IPS-18a (cell line): Measurements from ENCODE around the gene MYO10.

ENCODE experiments used
- H3K27ac ChIP-seq: one replicate; pipeline ENCODE4 v1.5.1; 2013; ENCODE audit warnings: low read length
- H3K27me3 ChIP-seq: one replicate; pipeline ENCODE4 v1.6.1; 2013; ENCODE audit warnings: mild to moderate bottlenecking, low read length; ENCODE audit not compliant: control insufficient read depth, insufficient read depth
- H3K36me3 ChIP-seq: one replicate; pipeline ENCODE4 v1.6.1; 2013; ENCODE audit warnings: low read depth, low read length; ENCODE audit not compliant: control insufficient read depth
- H3K4me1 ChIP-seq: one replicate; pipeline ENCODE4 v1.6.1; 2013; ENCODE audit warnings: low read depth, low read length; ENCODE audit not compliant: control insufficient read depth
- H3K4me3 ChIP-seq: one replicate; pipeline ENCODE4 v1.5.1; 2013; ENCODE audit warnings: low read length
- H3K9ac ChIP-seq: one replicate; pipeline ENCODE4 v1.6.1; 2013; ENCODE audit warnings: mild to moderate bottlenecking, low read length, moderate library complexity
- H3K9me3 ChIP-seq: one replicate; pipeline ENCODE4 v1.6.1; 2013; ENCODE audit warnings: low read depth, low read length; ENCODE audit not compliant: control insufficient read depth

Gene MYO10

DNA sequence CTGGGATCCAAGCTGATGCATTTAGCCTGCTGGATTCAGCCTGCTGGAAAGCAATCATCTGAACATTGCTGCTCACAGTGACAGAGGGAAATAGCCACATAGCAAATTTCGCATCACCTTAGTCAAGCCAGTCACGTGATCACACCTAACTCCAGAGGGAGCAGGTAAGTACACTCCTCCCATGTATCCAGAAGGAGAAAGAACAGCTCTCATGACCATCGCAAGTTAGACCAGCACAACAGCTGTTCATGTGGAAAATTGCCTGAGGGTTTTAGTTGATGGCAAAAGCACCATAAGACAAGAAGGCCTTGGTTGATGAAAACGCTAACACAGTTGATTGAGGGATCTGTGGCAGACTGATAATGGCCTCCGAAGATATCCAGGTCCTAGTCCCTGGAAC is 34.2 kb upstream of the MYO10 start:
- Histone ChIP-seq H3K27me3 (no peaks in the 10 kb centered on the region), H3K9me3 (no peaks in the 10 kb centered on the region), H3K4me3 (no peak overlapping the region), H3K27ac (no peak overlapping the region), H3K9ac (no peak overlapping the region), H3K4me1 (no peaks in the 10 kb centered on the region), H3K36me3 (no peaks in the 10 kb centered on the region)

DNA sequence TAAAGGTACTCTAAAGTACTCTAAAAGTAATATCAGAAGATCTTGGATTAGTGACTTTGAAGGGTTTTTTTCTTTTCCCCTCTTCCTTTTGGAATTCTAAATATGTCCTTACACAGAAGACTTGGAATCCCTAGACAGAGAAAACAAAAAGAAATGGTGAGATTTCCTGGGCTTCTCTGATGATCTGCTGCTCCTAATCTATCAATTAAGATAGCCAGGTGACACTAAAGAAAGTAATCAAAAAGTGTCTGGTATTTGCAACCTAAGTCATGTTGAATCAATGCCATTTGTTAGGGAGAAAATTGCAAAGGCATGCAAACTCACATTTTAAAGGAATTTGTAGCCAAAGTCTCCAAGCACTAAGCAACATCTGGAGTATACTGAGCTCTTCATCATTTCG is 29.5 kb upstream of the MYO10 start:
- Histone ChIP-seq H3K4me3 (no peak overlapping the region), H3K27ac (no peak overlapping the region), H3K27me3 (no peaks in the 10 kb centered on the region), H3K36me3 (no peaks in the 10 kb centered on the region), H3K9me3 (no peaks in the 10 kb centered on the region), H3K4me1 (no peaks in the 10 kb centered on the region), H3K9ac (no peak overlapping the region)

DNA sequence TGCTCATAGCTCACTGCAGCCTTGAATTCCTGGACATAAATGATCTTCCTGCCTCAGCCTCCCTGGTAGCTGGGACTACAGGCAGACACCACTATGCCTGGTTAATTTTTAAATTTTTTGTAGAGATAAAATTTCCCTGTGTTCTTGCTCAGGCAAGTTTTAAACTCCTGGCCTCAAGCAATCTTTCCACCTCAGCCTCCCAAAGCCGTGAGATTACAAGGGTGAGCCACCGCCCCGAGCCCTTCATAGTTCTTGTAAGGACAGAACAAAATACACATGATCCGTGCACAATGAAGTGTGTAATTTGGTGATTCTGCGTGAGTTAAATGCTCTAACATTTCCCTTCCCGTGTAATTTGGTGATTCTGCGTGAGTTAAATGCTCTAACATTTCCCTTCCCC is 27.7 kb upstream of the MYO10 start:
- H3K27me3 ChIP-seq, result no peaks in the 10 kb centered on the region
- no peak overlapping the region for H3K9ac ChIP-seq
- no peak overlapping the region for H3K4me3 ChIP-seq
- H3K36me3 ChIP-seq, result no peaks in the 10 kb centered on the region
- H3K9me3 ChIP-seq, result no peaks in the 10 kb centered on the region
- H3K27ac ChIP-seq, result no peak overlapping the region
- H3K4me1 ChIP-seq, result no peaks in the 10 kb centered on the region

DNA sequence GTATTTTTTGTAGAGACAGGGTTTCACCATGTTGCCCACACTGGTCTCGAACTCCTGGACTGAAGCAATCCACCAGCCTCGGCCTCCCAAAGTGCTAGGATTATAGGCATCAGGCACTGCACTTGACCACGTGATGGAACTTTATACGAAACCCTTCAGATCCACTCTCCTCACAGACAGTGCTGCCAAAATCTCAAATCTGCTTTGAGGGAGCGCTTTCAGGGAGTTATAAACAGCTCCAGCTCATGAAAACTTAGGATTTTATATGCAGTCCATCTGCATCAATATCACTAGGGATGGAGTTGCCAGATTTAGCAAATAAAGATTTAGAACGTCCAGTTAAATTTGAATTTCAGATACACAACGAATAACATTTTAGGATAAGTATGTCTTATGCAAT is 25.0 kb upstream of the MYO10 start:
- Histone ChIP-seq H3K36me3 (no peaks in the 10 kb centered on the region), H3K27me3 (no peaks in the 10 kb centered on the region), H3K4me1 (no peaks in the 10 kb centered on the region), H3K4me3 (no peak overlapping the region), H3K9ac (no peak overlapping the region), H3K27ac (no peak overlapping the region), H3K9me3 (no peaks in the 10 kb centered on the region)

DNA sequence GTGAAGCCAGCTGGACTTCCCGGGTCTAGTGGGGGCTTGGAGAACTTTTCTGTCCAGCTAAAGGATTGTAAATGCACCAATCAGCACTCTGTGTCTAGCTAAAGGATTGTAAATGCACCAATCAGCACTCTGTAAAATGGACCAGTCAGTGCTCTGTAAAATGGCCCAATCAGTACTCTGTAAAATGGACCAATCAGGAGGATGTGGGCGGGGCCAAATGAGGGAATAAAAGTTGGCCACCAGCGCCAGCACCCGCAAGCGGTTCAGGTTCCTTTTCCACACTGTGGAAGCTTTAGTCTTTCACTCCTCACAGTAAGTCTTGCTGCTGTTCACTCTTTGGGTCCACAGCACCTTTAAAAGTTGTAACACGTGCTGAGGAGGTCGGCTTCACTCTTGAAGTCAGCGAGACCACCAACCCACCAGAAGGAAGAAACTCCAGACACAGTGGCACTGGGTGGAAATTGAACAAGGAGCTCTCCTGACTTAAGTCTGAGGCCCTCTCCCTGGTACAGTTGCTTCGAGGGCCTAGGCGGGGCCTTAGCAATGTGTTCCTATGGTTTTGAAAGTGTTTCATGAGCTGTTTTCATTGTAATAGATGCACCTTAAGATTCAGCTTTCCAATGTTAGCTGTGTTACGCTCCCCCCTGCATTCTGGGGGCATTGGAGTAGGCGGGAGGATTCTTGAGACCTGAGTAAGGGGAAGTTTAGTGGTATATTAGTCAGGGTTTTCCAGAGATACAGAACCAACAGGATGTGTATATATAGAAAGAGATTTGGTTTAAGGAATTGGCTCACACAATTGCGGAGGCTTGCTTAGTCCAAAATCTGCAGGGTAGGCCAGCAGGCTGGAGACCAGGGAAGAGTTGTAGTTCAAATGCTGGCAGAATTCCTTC is 21.5 kb upstream of the MYO10 start:
- H3K27me3 ChIP-seq, result no peaks in the 10 kb centered on the region
- no peaks in the 10 kb centered on the region for H3K36me3 ChIP-seq
- H3K9me3 ChIP-seq, result no peaks in the 10 kb centered on the region
- no peak overlapping the region for H3K27ac ChIP-seq
- H3K9ac ChIP-seq, result no peak overlapping the region
- no peak overlapping the region for H3K4me3 ChIP-seq
- H3K4me1 ChIP-seq, result peaks cover 2% of the 10 kb centered on the region

DNA sequence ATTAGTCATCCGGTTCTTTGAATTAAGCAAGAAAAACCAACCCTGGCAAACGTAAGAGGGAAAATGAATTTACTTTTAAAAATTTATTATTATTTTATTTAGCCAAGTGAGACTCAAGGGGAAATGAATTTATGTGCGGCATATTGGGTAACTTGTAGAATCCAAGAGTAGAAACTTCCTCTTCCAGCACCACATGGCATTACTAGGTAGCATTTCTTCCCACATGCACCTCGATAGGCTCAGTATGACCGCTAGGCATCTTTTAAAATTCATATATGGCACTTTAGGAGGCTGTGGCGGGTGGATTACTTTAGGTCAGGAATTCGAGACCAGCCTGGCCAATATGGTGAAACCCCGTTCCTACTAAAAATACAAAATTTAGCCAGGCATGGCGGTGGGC is 17.6 kb upstream of the MYO10 start:
- Histone ChIP-seq H3K4me1 (peaks cover 2% of the 10 kb centered on the region), H3K9me3 (no peaks in the 10 kb centered on the region), H3K27me3 (no peaks in the 10 kb centered on the region), H3K36me3 (no peaks in the 10 kb centered on the region), H3K4me3 (no peak overlapping the region), H3K27ac (no peak overlapping the region), H3K9ac (no peak overlapping the region)

DNA sequence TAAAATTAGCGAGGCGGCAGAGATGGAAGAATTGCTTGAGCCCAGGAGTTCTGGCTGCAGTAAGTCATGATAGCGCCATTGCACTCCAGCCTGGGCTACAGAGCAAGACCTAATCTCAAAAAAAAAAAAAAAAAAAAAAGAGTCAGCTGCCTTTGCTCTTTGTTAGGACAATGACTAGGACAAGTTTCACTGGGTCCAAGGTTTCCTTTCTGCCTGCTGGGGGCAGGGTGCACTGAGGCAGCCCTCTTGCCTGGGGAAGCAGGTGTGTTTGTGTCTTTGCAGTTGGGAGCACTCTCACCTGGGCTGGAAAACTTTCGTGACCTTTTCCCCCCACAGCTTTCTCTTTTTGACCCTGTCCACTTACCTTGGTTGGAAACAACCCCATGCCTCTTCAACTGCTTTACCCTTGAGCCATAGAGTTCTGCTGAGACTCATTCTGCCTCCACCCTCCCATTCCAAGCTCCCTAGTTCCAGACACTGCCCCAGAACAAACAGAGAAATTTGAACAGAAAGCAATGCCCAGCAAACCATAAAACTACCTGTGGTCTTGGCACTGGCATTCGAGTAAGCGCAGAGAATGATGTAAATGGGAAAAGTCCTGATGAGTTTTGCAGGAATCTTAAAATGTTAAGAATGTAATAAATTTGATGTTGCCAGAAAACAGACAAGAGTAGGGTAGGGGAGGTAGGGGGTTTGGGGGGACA is 17.0 kb upstream of the MYO10 start:
- Histone ChIP-seq H3K9me3 (no peaks in the 10 kb centered on the region), H3K27ac (no peak overlapping the region), H3K9ac (no peak overlapping the region), H3K4me3 (no peak overlapping the region), H3K27me3 (no peaks in the 10 kb centered on the region), H3K36me3 (no peaks in the 10 kb centered on the region), H3K4me1 (peaks cover 2% of the 10 kb centered on the region)

DNA sequence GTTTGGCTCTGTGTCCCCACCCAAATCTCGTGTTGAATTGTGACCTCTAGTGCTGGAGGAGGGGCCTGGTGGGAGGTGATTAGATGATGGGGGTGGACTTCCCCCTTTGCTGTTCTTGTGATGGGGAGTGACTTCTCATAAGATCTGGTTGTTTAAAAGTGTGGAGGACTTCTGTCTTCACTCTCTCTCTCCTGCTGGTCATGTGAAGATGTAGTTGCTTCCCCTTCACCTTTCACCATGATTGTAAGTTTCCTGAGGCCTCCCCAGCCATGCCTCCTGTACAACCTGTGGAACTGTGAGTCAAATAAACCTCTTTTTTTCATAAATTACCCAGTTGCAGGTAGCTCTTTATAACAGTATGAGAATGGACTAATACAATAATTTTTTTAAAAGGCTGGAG is 10.6 kb upstream of the MYO10 start:
- Histone ChIP-seq H3K4me1 (no peaks in the 10 kb centered on the region), H3K27me3 (no peaks in the 10 kb centered on the region), H3K4me3 (no peak overlapping the region), H3K36me3 (no peaks in the 10 kb centered on the region), H3K9me3 (no peaks in the 10 kb centered on the region), H3K27ac (no peak overlapping the region), H3K9ac (no peak overlapping the region)

DNA sequence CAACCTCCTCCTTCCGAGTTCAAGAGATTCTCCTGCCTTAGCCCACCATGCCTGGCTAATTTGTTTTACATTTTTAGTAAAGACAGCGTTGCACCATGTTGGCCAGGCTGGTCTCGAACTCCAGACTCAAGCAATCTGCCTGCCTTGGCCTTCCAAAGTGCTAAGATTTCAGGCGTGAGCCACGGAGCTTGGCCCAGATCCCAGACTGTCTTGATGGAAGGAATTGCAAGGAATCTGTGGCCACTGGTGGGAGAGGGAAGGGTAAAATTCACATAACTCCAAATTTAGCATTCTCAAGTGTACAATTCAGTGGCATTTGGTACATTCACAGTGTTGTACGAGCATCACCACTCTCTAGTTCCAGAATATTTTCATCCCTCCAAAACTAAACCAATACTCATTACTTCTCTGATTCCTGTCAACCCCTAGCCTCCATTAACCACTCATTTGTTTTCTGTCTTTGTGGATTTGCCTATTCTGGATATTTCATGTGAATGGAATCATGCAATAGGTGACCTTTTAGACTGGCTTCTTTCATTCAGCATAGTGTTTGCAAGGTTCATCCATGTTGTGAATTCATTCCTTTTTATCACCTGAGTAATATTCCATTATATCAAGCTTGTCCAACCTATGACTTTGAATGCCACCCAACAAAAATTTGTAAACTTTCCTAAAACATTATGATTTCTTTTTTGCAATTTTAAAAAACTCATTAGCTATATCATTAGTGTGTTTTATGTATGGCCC is 8.9 kb upstream of the MYO10 start:
- H3K27me3 ChIP-seq, result no peaks in the 10 kb centered on the region
- H3K36me3 ChIP-seq, result no peaks in the 10 kb centered on the region
- no peak overlapping the region for H3K9ac ChIP-seq
- H3K27ac ChIP-seq, result no peak overlapping the region
- no peaks in the 10 kb centered on the region for H3K4me1 ChIP-seq
- no peaks in the 10 kb centered on the region for H3K9me3 ChIP-seq
- no peak overlapping the region for H3K4me3 ChIP-seq

DNA sequence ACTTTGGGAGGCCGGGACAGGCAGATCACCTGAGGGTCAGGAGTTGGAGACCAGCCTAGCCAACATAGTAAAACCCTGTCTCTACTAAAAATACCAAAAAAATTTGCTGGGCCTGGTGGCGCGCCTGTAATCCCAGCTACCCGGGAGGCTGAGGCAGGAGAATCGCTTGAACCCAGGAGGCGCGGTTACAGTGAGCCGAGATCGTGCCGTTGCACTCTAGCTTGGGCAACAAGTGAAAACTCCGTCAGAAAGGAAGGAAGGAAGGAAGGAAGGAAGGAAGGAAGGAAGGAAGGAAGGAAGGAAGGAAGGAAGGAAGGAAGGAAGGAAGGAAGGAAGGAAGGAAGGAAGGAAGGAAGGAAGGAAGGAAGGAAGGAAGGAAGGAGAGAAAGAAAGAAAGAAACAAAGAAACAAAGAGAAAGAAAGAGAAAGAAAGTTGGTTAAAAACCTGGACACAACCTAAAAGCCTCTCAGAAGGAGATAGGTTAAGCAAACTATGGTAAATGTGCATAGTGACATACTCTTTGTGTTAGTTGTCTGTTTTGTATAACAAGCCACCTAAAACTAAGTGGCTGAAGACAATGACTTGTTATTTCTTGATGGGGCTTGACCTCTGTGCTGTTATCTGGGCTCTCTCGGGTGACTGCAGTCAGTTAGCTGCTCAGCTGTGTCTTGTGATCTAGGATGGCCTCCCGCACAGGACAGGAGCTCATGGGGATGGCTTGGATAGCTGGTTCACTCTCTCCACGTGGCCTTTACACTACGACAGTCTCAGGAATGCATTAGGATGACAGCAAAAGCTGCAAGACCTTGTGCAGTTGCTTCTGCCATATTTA is 8.0 kb upstream of the MYO10 start:
- Histone ChIP-seq H3K9me3 (no peaks in the 10 kb centered on the region), H3K4me1 (no peaks in the 10 kb centered on the region), H3K27ac (no peak overlapping the region), H3K9ac (no peak overlapping the region), H3K27me3 (peaks cover 3% of the 10 kb centered on the region), H3K4me3 (no peak overlapping the region), H3K36me3 (no peaks in the 10 kb centered on the region)
